HUES64 (cell line): Measurements from ENCODE around the gene TM2D3.

ENCODE experiments used
- H3K27ac ChIP-seq: 2 replicates; pipeline ENCODE4 v1.7.0; 2013; ENCODE audit warnings: low read depth, low read length, inconsistent platforms
- H3K27me3 ChIP-seq: 2 replicates; pipeline ENCODE4 v1.6.1; 2013; ENCODE audit warnings: mild to moderate bottlenecking, low read length; ENCODE audit not compliant: insufficient read depth
- H3K36me3 ChIP-seq: 2 replicates; pipeline ENCODE4 v1.6.1; 2013; ENCODE audit warnings: mild to moderate bottlenecking, low read length; ENCODE audit not compliant: insufficient read depth
- H3K4me1 ChIP-seq: 2 replicates; pipeline ENCODE4 v1.6.1; 2013; ENCODE audit warnings: mild to moderate bottlenecking, low read length, moderate library complexity; ENCODE audit not compliant: insufficient read depth
- H3K4me3 ChIP-seq: 2 replicates; pipeline ENCODE4 v1.5.1; 2013; ENCODE audit warnings: mild to moderate bottlenecking, low read length, moderate library complexity
- H3K9ac ChIP-seq: 2 replicates; pipeline ENCODE4 v1.6.1; 2013; ENCODE audit warnings: mild to moderate bottlenecking, low read depth, low read length
- H3K9me3 ChIP-seq: 2 replicates; pipeline ENCODE4 v1.6.1; 2013; ENCODE audit warnings: low read depth, low read length; ENCODE audit not compliant: insufficient read depth
- WGBS: fragments of 150-250, 120-280 bp; methylation state at CpG from one replicate; pipeline ENCODE4 v1.1.7; 2013; ENCODE audit warnings: missing lambda C conversion rate; 5-methylcytosine and 5-hydroxymethylcytosine counted together

The TM2D3 gene

GRCh38 chr15:101613130-101614000 lies 38.8 kb downstream of the TM2D3 start:
- H3K27ac ChIP-seq, result no peak overlapping the region
- WGBS, result 91% methylated on average over 20 of the region's 20 CpGs

GRCh38 chr15:101612676-101613075 lies 39.5 kb downstream of the TM2D3 start:
- H3K27me3 ChIP-seq, result peaks cover 2% of the 10 kb centered on the region
- 89% methylated on average over 11 of the region's 11 CpGs for WGBS
- no peaks in the 10 kb centered on the region for H3K36me3 ChIP-seq
- peaks cover 8% of the 10 kb centered on the region for H3K4me1 ChIP-seq
- H3K9me3 ChIP-seq, result no peaks in the 10 kb centered on the region
- H3K27ac ChIP-seq, result no peak overlapping the region
- no peak overlapping the region for H3K9ac ChIP-seq
- no peak overlapping the region for H3K4me3 ChIP-seq

More at GRCh38 chr15:101613130-101614000, 38.8 kb downstream of the TM2D3 start:
- Histone ChIP-seq H3K9me3 (no peaks in the 10 kb centered on the region), H3K36me3 (no peaks in the 10 kb centered on the region), H3K4me3 (no peak overlapping the region), H3K4me1 (peaks cover 8% of the 10 kb centered on the region), H3K27me3 (peaks cover 2% of the 10 kb centered on the region), H3K9ac (no peak overlapping the region)

- 94% methylated on average over 9 of the region's 10 CpGs for WGBS
These were observed 40.4 kb downstream of the TM2D3 start for GRCh38 chr15:101611580-101612299.

GRCh38 chr15:101611007-101611406 lies 41.2 kb downstream of the TM2D3 start:
- Histone ChIP-seq H3K4me1 (no peaks in the 10 kb centered on the region; the same call in 1 of the 2 replicates), H3K4me3 (no peak overlapping the region), H3K27ac (no peak overlapping the region), H3K9me3 (no peaks in the 10 kb centered on the region), H3K36me3 (no peaks in the 10 kb centered on the region), H3K27me3 (no peaks in the 10 kb centered on the region; the same call in 1 of the 2 replicates), H3K9ac (no peak overlapping the region)
- WGBS, result 89% methylated on average over 15 of the region's 15 CpGs

More at GRCh38 chr15:101611580-101612299, 40.4 kb downstream of the TM2D3 start:
- Histone ChIP-seq H3K9ac (no peak overlapping the region), H3K9me3 (no peaks in the 10 kb centered on the region), H3K27ac (no peak overlapping the region), H3K4me3 (no peak overlapping the region), H3K27me3 (peaks cover 2% of the 10 kb centered on the region), H3K4me1 (peaks cover 7% of the 10 kb centered on the region), H3K36me3 (no peaks in the 10 kb centered on the region)

- Histone ChIP-seq H3K27ac (no peak overlapping the region), H3K36me3 (no peaks in the 10 kb centered on the region), H3K9ac (no peak overlapping the region), H3K9me3 (no peaks in the 10 kb centered on the region), H3K27me3 (no peaks in the 10 kb centered on the region; the same call in 1 of the 2 replicates), H3K4me3 (no peak overlapping the region), H3K4me1 (no peaks in the 10 kb centered on the region)
- WGBS, result 92% methylated on average over 8 of the region's 8 CpGs
These were observed 41.6 kb downstream of the TM2D3 start for GRCh38 chr15:101610611-101611000.

GRCh38 chr15:101609742-101610610 lies 42.2 kb downstream of the TM2D3 start:
- no peaks in the 10 kb centered on the region for H3K36me3 ChIP-seq
- no peak overlapping the region for H3K9ac ChIP-seq
- 92% methylated on average over 23 of the region's 23 CpGs for WGBS
- no peak overlapping the region for H3K27ac ChIP-seq
- no peaks in the 10 kb centered on the region for H3K4me1 ChIP-seq
- H3K27me3 ChIP-seq, result no peaks in the 10 kb centered on the region; the same call in 1 of the 2 replicates
- no peak overlapping the region for H3K4me3 ChIP-seq
- no peaks in the 10 kb centered on the region for H3K9me3 ChIP-seq

GRCh38 chr15:101608201-101608600 lies 44.0 kb downstream of the TM2D3 start:
- H3K4me3 ChIP-seq, result no peak overlapping the region
- H3K9ac ChIP-seq, result no peak overlapping the region
- H3K9me3 ChIP-seq, result no peaks in the 10 kb centered on the region
- H3K4me1 ChIP-seq, result no peaks in the 10 kb centered on the region
- no peaks in the 10 kb centered on the region for H3K27me3 ChIP-seq
- 90% methylated on average over 9 of the region's 9 CpGs for WGBS
- no peak overlapping the region for H3K27ac ChIP-seq
- H3K36me3 ChIP-seq, result no peaks in the 10 kb centered on the region

- no peaks in the 10 kb centered on the region for H3K9me3 ChIP-seq
- no peak overlapping the region for H3K9ac ChIP-seq
- H3K27ac ChIP-seq, result no peak overlapping the region
- no peaks in the 10 kb centered on the region for H3K36me3 ChIP-seq
- WGBS, result 78% methylated on average over 2 of the region's 2 CpGs
- no peak overlapping the region for H3K4me3 ChIP-seq
- H3K4me1 ChIP-seq, result no peaks in the 10 kb centered on the region
- no peaks in the 10 kb centered on the region for H3K27me3 ChIP-seq
These were observed 45.1 kb downstream of the TM2D3 start for GRCh38 chr15:101607108-101607507.

- no peak overlapping the region for H3K27ac ChIP-seq
These were observed 47.9 kb downstream of the TM2D3 start for GRCh38 chr15:101604124-101604874.

GRCh38 chr15:101602801-101603200 lies 49.4 kb downstream of the TM2D3 start:
- no peaks in the 10 kb centered on the region for H3K9me3 ChIP-seq
- WGBS, result 87% methylated on average over 6 of the region's 6 CpGs

More at GRCh38 chr15:101604124-101604874, 47.9 kb downstream of the TM2D3 start:
- WGBS, result 88% methylated on average over 4 of the region's 4 CpGs
- H3K36me3 ChIP-seq, result no peaks in the 10 kb centered on the region
- H3K4me1 ChIP-seq, result no peaks in the 10 kb centered on the region
- no peak overlapping the region for H3K4me3 ChIP-seq
- H3K9ac ChIP-seq, result no peak overlapping the region
- no peaks in the 10 kb centered on the region for H3K27me3 ChIP-seq
- H3K9me3 ChIP-seq, result no peaks in the 10 kb centered on the region

More at GRCh38 chr15:101602801-101603200, 49.4 kb downstream of the TM2D3 start:
- Histone ChIP-seq H3K9ac (no peak overlapping the region), H3K4me1 (no peaks in the 10 kb centered on the region), H3K27me3 (no peaks in the 10 kb centered on the region), H3K36me3 (no peaks in the 10 kb centered on the region), H3K27ac (no peak overlapping the region), H3K4me3 (no peak overlapping the region)
